NCI-H2029 (cell line): ENCODE results near the gene SESN3.
"Not testable (repeated sequence)": the region's sequence is repeated elsewhere in the genome, so short reads cannot be mapped to it uniquely, and the experiment has no call there.

Experiments used
- DNase-seq: peaks from one replicate; lab custom pipeline; 2025; lab: John Stamatoyannopoulos, UW

The SESN3 gene

GRCh38 chr11:95231127-95231880, at the start of gene SESN3:
Gene SESN3, minus strand, starts transcription at chr11:95231202. Its CDS starts 342 bp downstream, at chr11:95230860.
- peak; percentile 98 for DNase-seq

- no peak for DNase-seq
These were observed 49.2 kb upstream of the SESN3 start for GRCh38 chr11:95279921-95280868.

GRCh38 chr11:95277868-95278267, 46.9 kb upstream of the SESN3 start:
- DNase-seq, result no peak

- no peak for DNase-seq
These were observed 45.1 kb upstream of the SESN3 start for GRCh38 chr11:95276139-95276538.

GRCh38 chr11:95273618-95274017, 42.6 kb upstream of the SESN3 start:
- DNase-seq, result not testable (repeated sequence)

GRCh38 chr11:95269036-95269819, 38.2 kb upstream of the SESN3 start:
- no peak for DNase-seq

GRCh38 chr11:95268391-95268790, 37.4 kb upstream of the SESN3 start:
- DNase-seq, result no peak

- no peak for DNase-seq
These were observed 36.7 kb upstream of the SESN3 start for GRCh38 chr11:95267601-95268213.

- peak; percentile 24 for DNase-seq
These were observed 35.9 kb upstream of the SESN3 start for GRCh38 chr11:95266751-95267374.

GRCh38 chr11:95264881-95265280, 33.9 kb upstream of the SESN3 start:
- no peak for DNase-seq

GRCh38 chr11:95262994-95263765, 32.2 kb upstream of the SESN3 start:
- DNase-seq, result no peak

- no peak for DNase-seq
These were observed 26.5 kb upstream of the SESN3 start for GRCh38 chr11:95257456-95257971.

- DNase-seq, result no peak
These were observed 25.3 kb upstream of the SESN3 start for GRCh38 chr11:95256321-95256779.

- DNase-seq, result peak; percentile 30
These were observed 24.5 kb upstream of the SESN3 start for GRCh38 chr11:95255251-95256145.

GRCh38 chr11:95254716-95255115, 23.7 kb upstream of the SESN3 start:
- no peak for DNase-seq

- DNase-seq, result peak; percentile 87
These were observed 23.2 kb upstream of the SESN3 start for GRCh38 chr11:95254131-95254704.

- DNase-seq, result no peak
These were observed 22.1 kb upstream of the SESN3 start for GRCh38 chr11:95253141-95253540.

- no peak for DNase-seq
These were observed 21.6 kb upstream of the SESN3 start for GRCh38 chr11:95252586-95252985.

- DNase-seq, result not testable (repeated sequence)
These were observed 20.9 kb upstream of the SESN3 start for GRCh38 chr11:95251896-95252295.
